NB4 (cell line): ENCODE measurements around the gene EXOC1L.

ENCODE experiments used
- DNase-seq: peaks from one replicate; pipeline ENCODE4 v3.0.0; 2010; ENCODE audit warnings: low read depth
- H3K4me3 ChIP-seq: one replicate; pipeline ENCODE4 v1.5.1; 2011; ENCODE audit warnings: mild to moderate bottlenecking, low read depth, low read length, moderate library complexity
- MYC ChIP-seq: IDR thresholded peaks from 2 replicates; pipeline ENCODE4 v1.6.1; 2011; ENCODE audit warnings: low read depth, low read length
- POLR2A ChIP-seq: IDR thresholded peaks from 2 replicates; pipeline ENCODE4 v1.6.1; 2011; ENCODE audit warnings: mild to moderate bottlenecking; ENCODE audit not compliant: insufficient read length; ENCODE audit errors: extremely low read depth
- TF ChIP-seq, protein P1 (sequence below): IDR thresholded peaks from one replicate; pipeline ENCODE4 v1.5.1; 2012; ENCODE audit warnings: low read depth, low read length
- TF ChIP-seq, protein P2 (sequence below): IDR thresholded peaks from 2 replicates; pipeline ENCODE4 v1.6.1; 2011; ENCODE audit warnings: low read depth, low read length

The EXOC1L gene, protein sequence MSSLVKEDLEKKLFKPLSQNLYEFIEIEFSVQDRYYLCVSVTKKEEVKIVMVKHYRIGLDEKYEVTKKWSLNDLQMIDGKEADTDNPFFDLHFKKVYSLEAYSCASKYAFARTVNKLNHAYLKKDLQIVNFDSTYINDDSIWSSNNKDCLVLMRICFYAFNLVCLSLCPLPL

DNA sequence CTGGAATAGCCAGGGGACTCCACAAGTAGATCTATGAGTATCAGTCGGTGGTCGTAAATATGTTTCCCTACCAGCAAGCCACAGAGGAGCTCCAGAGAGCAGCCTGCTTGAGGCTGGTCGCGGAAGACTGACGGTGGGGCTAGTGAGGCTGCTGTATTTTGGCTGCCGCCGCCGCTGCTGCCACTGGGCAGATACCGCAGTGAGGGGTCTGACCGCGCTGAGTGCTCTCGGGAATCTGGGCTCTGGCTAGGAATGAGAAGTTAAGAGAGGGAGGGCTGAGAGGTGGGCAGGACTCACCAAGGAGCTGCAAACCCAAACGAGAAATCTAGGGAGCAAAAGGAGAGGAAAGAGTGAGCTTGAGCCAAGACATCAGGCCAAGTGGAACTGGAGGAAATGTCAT is at the start of gene EXOC1L:
TSS of gene EXOC1L (plus strand) at position 157 of the 400 bp plus-strand sequence. CDS start at position 394, 237 bp downstream.
- H3K4me3 ChIP-seq, result no peak within 1 kb of the TSS
- TF ChIP-seq, protein P1, sequence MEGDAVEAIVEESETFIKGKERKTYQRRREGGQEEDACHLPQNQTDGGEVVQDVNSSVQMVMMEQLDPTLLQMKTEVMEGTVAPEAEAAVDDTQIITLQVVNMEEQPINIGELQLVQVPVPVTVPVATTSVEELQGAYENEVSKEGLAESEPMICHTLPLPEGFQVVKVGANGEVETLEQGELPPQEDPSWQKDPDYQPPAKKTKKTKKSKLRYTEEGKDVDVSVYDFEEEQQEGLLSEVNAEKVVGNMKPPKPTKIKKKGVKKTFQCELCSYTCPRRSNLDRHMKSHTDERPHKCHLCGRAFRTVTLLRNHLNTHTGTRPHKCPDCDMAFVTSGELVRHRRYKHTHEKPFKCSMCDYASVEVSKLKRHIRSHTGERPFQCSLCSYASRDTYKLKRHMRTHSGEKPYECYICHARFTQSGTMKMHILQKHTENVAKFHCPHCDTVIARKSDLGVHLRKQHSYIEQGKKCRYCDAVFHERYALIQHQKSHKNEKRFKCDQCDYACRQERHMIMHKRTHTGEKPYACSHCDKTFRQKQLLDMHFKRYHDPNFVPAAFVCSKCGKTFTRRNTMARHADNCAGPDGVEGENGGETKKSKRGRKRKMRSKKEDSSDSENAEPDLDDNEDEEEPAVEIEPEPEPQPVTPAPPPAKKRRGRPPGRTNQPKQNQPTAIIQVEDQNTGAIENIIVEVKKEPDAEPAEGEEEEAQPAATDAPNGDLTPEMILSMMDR, result no peak
- TF ChIP-seq MYC, result no peak
- TF ChIP-seq, protein P2, sequence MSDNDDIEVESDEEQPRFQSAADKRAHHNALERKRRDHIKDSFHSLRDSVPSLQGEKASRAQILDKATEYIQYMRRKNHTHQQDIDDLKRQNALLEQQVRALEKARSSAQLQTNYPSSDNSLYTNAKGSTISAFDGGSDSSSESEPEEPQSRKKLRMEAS, result no peak
- TF ChIP-seq POLR2A, result no peak

DNA sequence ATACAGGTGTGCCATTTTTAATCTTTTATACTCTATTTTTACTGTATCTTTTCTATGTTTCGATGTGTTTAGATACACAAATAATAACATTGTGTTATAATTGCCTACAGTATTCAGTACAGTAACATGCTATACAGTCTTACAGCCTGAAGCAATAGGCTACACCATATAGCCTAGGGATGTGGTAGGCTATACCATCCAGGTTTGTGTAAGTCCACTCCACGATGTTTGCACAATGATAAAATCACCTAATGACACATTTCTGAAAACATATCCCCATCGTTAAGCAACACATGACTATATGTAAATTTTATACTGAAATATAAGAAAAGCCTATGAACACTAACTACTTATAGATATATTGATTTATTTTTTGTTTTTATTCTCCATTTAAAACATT is 48.9 kb upstream of the EXOC1L start:
- no peak overlapping the region for H3K4me3 ChIP-seq

More for the DNA sequence above, at the start of gene EXOC1L:
- DNase-seq, result peak; percentile 11

DNA sequence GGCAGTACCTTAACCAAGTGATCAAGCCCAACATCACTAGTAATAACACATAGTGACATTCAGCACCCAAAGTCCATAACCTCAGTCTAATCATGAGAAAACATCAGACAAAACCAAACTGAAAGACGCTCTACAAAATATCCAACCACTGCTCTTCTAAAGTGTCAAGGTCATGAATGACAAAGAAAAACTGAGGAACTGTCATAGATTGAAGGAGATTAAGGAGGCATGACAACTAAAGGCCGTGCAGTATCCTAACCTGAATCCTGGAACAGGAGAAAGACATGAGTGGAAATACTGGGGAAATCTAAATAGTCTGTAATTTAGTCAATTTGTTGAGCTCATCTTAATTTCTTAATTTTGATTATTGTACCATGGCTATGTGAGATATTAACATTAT is 38.2 kb upstream of the EXOC1L start:
- DNase-seq, result no peak
- TF ChIP-seq POLR2A (no peak), MYC (no peak)
- TF ChIP-seq, protein P2, result no peak
- TF ChIP-seq, protein P1, result no peak
- H3K4me3 ChIP-seq, result no peak overlapping the region

More for the DNA sequence above, 48.9 kb upstream of the EXOC1L start:
- DNase-seq, result no peak
- TF ChIP-seq MYC, result no peak
- TF ChIP-seq, protein P2, result no peak
- TF ChIP-seq, protein P1, result no peak
- TF ChIP-seq POLR2A, result no peak

DNA sequence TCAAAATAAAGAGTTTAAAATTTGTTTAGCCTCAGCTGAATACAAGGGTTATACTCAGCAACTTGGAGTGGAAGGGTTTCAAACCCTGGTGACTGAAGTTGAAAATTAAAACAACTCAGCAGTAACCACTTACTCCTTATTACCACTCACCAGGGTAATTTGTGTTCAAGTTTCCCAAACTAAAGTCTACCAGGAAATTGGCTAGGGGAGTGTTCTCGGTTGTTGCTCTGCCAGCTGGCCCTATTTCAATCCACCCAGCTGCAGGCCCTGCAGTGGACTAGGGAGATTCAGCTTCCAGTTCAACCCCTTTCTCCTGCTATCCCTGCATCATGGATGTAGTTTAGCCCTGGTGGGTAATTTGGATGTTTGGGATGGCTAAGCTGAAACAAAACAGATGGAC is 37.8 kb upstream of the EXOC1L start:
- TF ChIP-seq POLR2A (no peak), MYC (no peak)
- no peak for DNase-seq
- no peak overlapping the region for H3K4me3 ChIP-seq

DNA sequence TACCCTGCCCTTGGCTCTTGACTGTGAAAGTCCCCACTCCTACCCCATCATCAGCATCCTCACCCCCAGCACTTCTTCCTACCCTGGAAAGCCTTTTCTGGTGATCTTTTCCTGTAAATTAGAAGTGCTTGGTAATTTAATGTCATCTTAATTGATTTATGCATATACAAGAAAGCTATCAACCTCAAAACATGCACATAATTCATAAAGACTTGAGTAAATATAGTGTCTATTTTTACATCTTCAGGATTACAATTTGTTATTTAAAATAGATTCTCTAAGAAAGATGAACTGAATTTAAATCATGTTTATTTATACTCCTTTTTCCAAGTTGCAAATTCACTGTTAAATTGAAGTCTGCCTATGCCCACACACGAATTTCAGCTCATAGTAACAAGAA is 36.0 kb upstream of the EXOC1L start:
- DNase-seq, result no peak
- no peak overlapping the region for H3K4me3 ChIP-seq
- TF ChIP-seq POLR2A, result no peak
- TF ChIP-seq, protein P2, result no peak
- TF ChIP-seq, protein P1, result no peak

DNA sequence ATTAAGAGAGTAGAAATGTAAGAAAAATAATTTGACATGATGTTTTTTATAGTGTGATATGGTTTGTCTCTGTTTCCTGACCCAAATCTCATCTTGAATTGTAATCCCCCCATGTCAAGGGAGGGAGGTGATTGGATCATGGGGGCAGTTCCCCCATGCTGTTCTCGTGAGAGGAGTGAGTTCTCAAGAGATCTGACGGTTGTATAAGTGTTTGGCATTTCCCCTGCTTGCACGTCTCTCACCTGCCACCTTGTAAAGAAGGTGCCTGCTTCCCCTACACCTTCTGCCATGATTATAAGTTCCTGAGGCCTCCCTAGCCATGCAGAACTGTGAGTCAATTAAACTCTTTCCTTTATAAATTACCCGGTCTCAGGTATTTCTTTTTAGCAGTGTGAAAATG is 34.8 kb upstream of the EXOC1L start:
- no peak overlapping the region for H3K4me3 ChIP-seq
- DNase-seq, result no peak
- TF ChIP-seq POLR2A, result no peak
- TF ChIP-seq, protein P1, result no peak
- no peak for TF ChIP-seq MYC
- TF ChIP-seq, protein P2, result no peak
